T-helper 1 cell (primary cell): Measurements from ENCODE around the gene SLC2A5.
"Not testable (repeated sequence)": the region's sequence is repeated elsewhere in the genome, so short reads cannot be mapped to it uniquely, and the experiment has no call there.

Source experiments
- DNase-seq, 5 donors: peaks; one replicate each; pipeline ENCODE4 v3.0.0-alpha.2; 2012 to 2020
- total RNA-seq, 4 donors: gene quantifications; one replicate each; lab custom pipeline; 2026; lab: John Stamatoyannopoulos, UW

The SLC2A5 gene
- total RNA-seq = 0 to 0.12 (median 0) reads per million in 4 donors

GRCh38 chr1:9069326-9070100 lies at the start of gene SLC2A5:
Gene SLC2A5 (minus strand): TSS chr1:9069635. CDS start chr1:9069536, 99 bp downstream.
- no peak for DNase-seq

- no peak for DNase-seq
These were observed 48.8 kb upstream of the SLC2A5 start for GRCh38 chr1:9118186-9118585.

GRCh38 chr1:9115351-9116205 lies 46.1 kb upstream of the SLC2A5 start:
- no peak for DNase-seq

- DNase-seq = peak in 1 of 5 donors; percentile 27
These were observed 43.8 kb upstream of the SLC2A5 start for GRCh38 chr1:9112961-9113880.

- DNase-seq = peak in 1 of 5 donors; percentile 67
These were observed 42.5 kb upstream of the SLC2A5 start for GRCh38 chr1:9111957-9112356.

- no peak for DNase-seq
These were observed 41.9 kb upstream of the SLC2A5 start for GRCh38 chr1:9111357-9111691.

- peak; percentile 55 to 81 (median 71) for DNase-seq
These were observed 41.4 kb upstream of the SLC2A5 start for GRCh38 chr1:9110669-9111356.

- DNase-seq = no peak
These were observed 38.7 kb upstream of the SLC2A5 start for GRCh38 chr1:9108056-9108665.

- no peak for DNase-seq
These were observed 37.7 kb upstream of the SLC2A5 start for GRCh38 chr1:9107136-9107535.

GRCh38 chr1:9106286-9106685 lies 36.9 kb upstream of the SLC2A5 start:
- DNase-seq = no peak

GRCh38 chr1:9105336-9105867 lies 36.0 kb upstream of the SLC2A5 start:
- DNase-seq = no peak

GRCh38 chr1:9101510-9102146 lies 32.2 kb upstream of the SLC2A5 start:
- peak in 1 of 5 donors; percentile 26 for DNase-seq

- no peak for DNase-seq
These were observed 31.1 kb upstream of the SLC2A5 start for GRCh38 chr1:9100471-9101043.

- DNase-seq = no peak
These were observed 30.1 kb upstream of the SLC2A5 start for GRCh38 chr1:9099555-9099954.

GRCh38 chr1:9097947-9098705 lies 28.7 kb upstream of the SLC2A5 start:
- DNase-seq = no peak

- no peak for DNase-seq
These were observed 26.4 kb upstream of the SLC2A5 start for GRCh38 chr1:9095818-9096217.

- DNase-seq = not testable (repeated sequence)
These were observed 24.7 kb upstream of the SLC2A5 start for GRCh38 chr1:9093996-9094595.

- no peak for DNase-seq
These were observed 24.1 kb upstream of the SLC2A5 start for GRCh38 chr1:9093581-9093980.

- no peak for DNase-seq
These were observed 23.7 kb upstream of the SLC2A5 start for GRCh38 chr1:9093091-9093490.
